ENCODE measurements around the gene TLE1. TPM values are rescaled to one million over a fixed set of nuclear protein-coding genes. Genes with fewer than 3 reads are reported as not detected.

The TLE1 gene
- total RNA-seq, 1 experiment from 2014 or later, result 79.3 TPM

DNA sequence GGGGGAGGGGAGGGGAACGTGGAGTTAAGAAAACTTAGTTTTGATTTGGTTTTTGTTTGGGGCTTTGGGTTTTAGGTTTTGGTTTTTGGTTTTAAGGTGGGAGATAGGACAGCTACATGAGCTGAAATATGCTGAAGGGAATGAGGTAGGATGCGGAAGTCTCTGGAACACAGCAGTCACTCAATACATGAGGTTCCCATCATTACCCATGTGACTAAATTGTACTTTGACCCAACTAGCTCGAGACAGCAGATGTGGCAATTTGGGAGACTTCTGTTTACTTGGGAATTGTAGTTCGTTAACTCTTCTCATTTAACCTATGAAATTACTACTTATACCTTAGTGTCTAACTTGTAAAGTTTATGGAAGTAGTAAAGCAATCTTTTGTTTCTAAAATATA is 124.2 kb downstream of the TLE1 start:
- no peak overlapping the region for H2BK120ac ChIP-seq (ENCODE audit: low read depth, low read length, poor library complexity, severe bottlenecking)
- no peak overlapping the region for H3K9ac ChIP-seq (ENCODE audit: extremely low read depth, insufficient read length, low read length)
- peaks cover 18 to 26% of the 10 kb centered on the region in 2 experiments for H3K4me1 Mint-ChIP-seq
- no peaks in the 10 kb centered on the region for H3K79me1 ChIP-seq (ENCODE audit: insufficient read depth, low read depth, low read length, poor library complexity, severe bottlenecking)
- peaks cover 4% of the 10 kb centered on the region; the same call in 1 of the 2 replicates for H3K27me3 Mint-ChIP-seq (ENCODE audit: low read depth)
- H3K9me3 ChIP-seq (ENCODE audit: control insufficient read depth, low read depth, low read length), result no peaks in the 10 kb centered on the region
- no peak overlapping the region for H3K14ac ChIP-seq (ENCODE audit: insufficient read depth, low read length)
- no peaks in the 10 kb centered on the region for H3K23me2 ChIP-seq (ENCODE audit: insufficient read length, low read depth, low read length, poor library complexity, severe bottlenecking)
- no peak overlapping the region for H2AFZ ChIP-seq (ENCODE audit: low read length)
- H4K20me1 ChIP-seq (ENCODE audit: control insufficient read depth, insufficient read depth, insufficient read length), result no peaks in the 10 kb centered on the region
- no peak overlapping the region for H2BK5ac ChIP-seq (ENCODE audit: insufficient read length, low read length)
- TF ChIP-seq, protein P1, sequence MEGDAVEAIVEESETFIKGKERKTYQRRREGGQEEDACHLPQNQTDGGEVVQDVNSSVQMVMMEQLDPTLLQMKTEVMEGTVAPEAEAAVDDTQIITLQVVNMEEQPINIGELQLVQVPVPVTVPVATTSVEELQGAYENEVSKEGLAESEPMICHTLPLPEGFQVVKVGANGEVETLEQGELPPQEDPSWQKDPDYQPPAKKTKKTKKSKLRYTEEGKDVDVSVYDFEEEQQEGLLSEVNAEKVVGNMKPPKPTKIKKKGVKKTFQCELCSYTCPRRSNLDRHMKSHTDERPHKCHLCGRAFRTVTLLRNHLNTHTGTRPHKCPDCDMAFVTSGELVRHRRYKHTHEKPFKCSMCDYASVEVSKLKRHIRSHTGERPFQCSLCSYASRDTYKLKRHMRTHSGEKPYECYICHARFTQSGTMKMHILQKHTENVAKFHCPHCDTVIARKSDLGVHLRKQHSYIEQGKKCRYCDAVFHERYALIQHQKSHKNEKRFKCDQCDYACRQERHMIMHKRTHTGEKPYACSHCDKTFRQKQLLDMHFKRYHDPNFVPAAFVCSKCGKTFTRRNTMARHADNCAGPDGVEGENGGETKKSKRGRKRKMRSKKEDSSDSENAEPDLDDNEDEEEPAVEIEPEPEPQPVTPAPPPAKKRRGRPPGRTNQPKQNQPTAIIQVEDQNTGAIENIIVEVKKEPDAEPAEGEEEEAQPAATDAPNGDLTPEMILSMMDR (conservative IDR thresholded peaks at IDR 0.05), result no peak
- no peak overlapping the region for H4K8ac ChIP-seq (replicated peaks; ENCODE audit: insufficient read length, low read depth, low read length)
- H2BK15ac ChIP-seq (ENCODE audit: low read depth, low read length), result no peak overlapping the region
- no peak overlapping the region for H3T11ph ChIP-seq (ENCODE audit: low read length)
- no peaks in the 10 kb centered on the region for H3K9me3 Mint-ChIP-seq
- no peak overlapping the region for H2AK5ac ChIP-seq (ENCODE audit: insufficient read length, low read length)
- no peak overlapping the region for H3K56ac ChIP-seq (ENCODE audit: insufficient read length, low read depth, low read length)
- H2BK12ac ChIP-seq (ENCODE audit: insufficient read length, low read depth, low read length), result no peak overlapping the region
- H3K79me2 ChIP-seq (ENCODE audit: insufficient read depth, low read length), result no peaks in the 10 kb centered on the region
- no peak overlapping the region for H3K4ac ChIP-seq (ENCODE audit: low read depth, low read length)
- H3K36me3 Mint-ChIP-seq (ENCODE audit: insufficient read depth in 1 of 3, low read depth in 3 of 3), result no peaks in the 10 kb centered on the region
- H3K23ac ChIP-seq (ENCODE audit: insufficient read length, low read depth, low read length), result no peak overlapping the region
- H3K4me1 ChIP-seq (ENCODE audit: insufficient read depth, low read length), result no peaks in the 10 kb centered on the region
- no peak overlapping the region for H4K91ac ChIP-seq (ENCODE audit: insufficient read length, low read depth, low read length)
- H4K5ac ChIP-seq (ENCODE audit: insufficient read length, low read depth, low read length), result no peak overlapping the region
- no peak overlapping the region for H3K27ac Mint-ChIP-seq
- no peak overlapping the region for H3K27ac ChIP-seq (ENCODE audit: insufficient read length, low read depth, low read length)
- no peak for DNase-seq
- no peak overlapping the region for H3K4me2 ChIP-seq (ENCODE audit: insufficient read depth, insufficient read length, low read length)
- H3K27me3 ChIP-seq (ENCODE audit: insufficient read depth, low read length), result no peaks in the 10 kb centered on the region
- WGBS (ENCODE audit: extremely low coverage, insufficient read length, low lambda C conversion rate), result no CpG with 5 or more reads among the region's 4 CpGs
- H2BK20ac ChIP-seq (ENCODE audit: low read depth, low read length, poor library complexity, severe bottlenecking), result no peak overlapping the region
- H3K4me3 Mint-ChIP-seq, result no peak overlapping the region
- H3K18ac ChIP-seq (ENCODE audit: insufficient read length, low read depth, low read length), result no peak overlapping the region
